HepG2 (cell line): ENCODE data around the gene REPIN1. TPM values are rescaled to one million over a fixed set of nuclear protein-coding genes. Genes with fewer than 3 reads are reported as not detected.

Experiments
- AGO1 ChIP-seq: fragments of 200-400 bp; formaldehyde crosslinking; IDR thresholded peaks from 2 replicates; pipeline ENCODE4 v1.6.1; 2017; ENCODE audit warnings: mild to moderate bottlenecking, low read depth, low read length, moderate library complexity; ENCODE audit not compliant: poor library complexity, severe bottlenecking
- BHLHE40 ChIP-seq: IDR thresholded peaks from 2 replicates; pipeline ENCODE4 v1.6.1; 2011; ENCODE audit warnings: low read length, improper control_type of control experiment
- CENPT ChIP-seq: sonication (generic); formaldehyde crosslinking; IDR thresholded peaks from 2 replicates; pipeline ENCODE4 v1.8.0; 2022; ENCODE audit warnings: low read depth, mild to moderate bottlenecking, moderate library complexity, missing genetic modification reagents
- ETS1 ChIP-seq: sonication (generic); formaldehyde crosslinking; IDR thresholded peaks from 2 replicates; pipeline ENCODE4 v1.4.0; 2020; ENCODE audit warnings: missing genetic modification reagents
- FOXJ3 ChIP-seq: sonication (generic); formaldehyde crosslinking; IDR thresholded peaks from 2 replicates; pipeline ENCODE4 v1.4.0; 2020; ENCODE audit warnings: missing genetic modification reagents, mild to moderate bottlenecking, borderline replicate concordance
- MEF2D ChIP-seq: sonication (generic); formaldehyde crosslinking; IDR thresholded peaks from 2 replicates; pipeline ENCODE4 v1.5.1; 2020; ENCODE audit warnings: mild to moderate bottlenecking, missing genetic modification reagents
- RBAK ChIP-seq: sonication (generic); formaldehyde crosslinking; IDR thresholded peaks from 2 replicates; pipeline ENCODE4 v1.5.1; 2020; ENCODE audit warnings: mild to moderate bottlenecking, missing genetic modification reagents
- SOX6 ChIP-seq, 2 experiments: fragments of 450-650 bp in 1 of 2; sonication (generic) in 1 of 2; formaldehyde crosslinking in 1 of 2; IDR thresholded peaks; 2 replicates each; pipeline versions ENCODE4 v1.4.0 to v1.6.1; 2017 to 2020; ENCODE audit warnings: antibody characterized with exemption in 1 of 2, mild to moderate bottlenecking in 1 of 2, missing genetic modification reagents in 1 of 2
- TCF7L2 ChIP-seq: IDR thresholded peaks from 2 replicates; pipeline ENCODE4 v1.6.1; 2011; ENCODE audit warnings: mild to moderate bottlenecking, low read depth, low read length, moderate library complexity
- ZBTB25 ChIP-seq: IDR thresholded peaks from 2 replicates; pipeline ENCODE4 v1.6.1; 2018; ENCODE audit warnings: missing genetic modification reagents
- ZNF124 ChIP-seq: sonication (generic); formaldehyde crosslinking; IDR thresholded peaks from 2 replicates; pipeline ENCODE4 v1.4.0; 2020; ENCODE audit warnings: missing genetic modification reagents
- ZNF136 ChIP-seq: sonication (generic); formaldehyde crosslinking; IDR thresholded peaks from 2 replicates; pipeline ENCODE4 v1.8.1; 2022; ENCODE audit warnings: low read depth, mild to moderate bottlenecking, moderate library complexity, missing genetic modification reagents
- ZNF296 ChIP-seq: sonication (generic); formaldehyde crosslinking; conservative IDR thresholded peaks from 2 replicates; pipeline ENCODE4 v1.5.0; 2020; ENCODE audit warnings: mild to moderate bottlenecking, missing genetic modification reagents
- ZNF513 ChIP-seq: sonication (generic); formaldehyde crosslinking; conservative IDR thresholded peaks from 2 replicates; pipeline ENCODE4 v1.5.0; 2020; ENCODE audit warnings: missing genetic modification reagents
- ZNF543 ChIP-seq: sonication (generic); formaldehyde crosslinking; IDR thresholded peaks from 2 replicates; pipeline ENCODE4 v1.4.0; 2020; ENCODE audit warnings: mild to moderate bottlenecking, missing genetic modification reagents
- ZNF597 ChIP-seq: sonication (generic); formaldehyde crosslinking; IDR thresholded peaks from 2 replicates; pipeline ENCODE4 v1.5.0; 2020; ENCODE audit warnings: missing genetic modification reagents
- ZNF788 ChIP-seq: sonication (generic); formaldehyde crosslinking; IDR thresholded peaks from 2 replicates; pipeline ENCODE4 v1.5.0; 2020; ENCODE audit warnings: mild to moderate bottlenecking, missing genetic modification reagents, borderline replicate concordance
- polyA plus RNA-seq, 8 experiments: library from polyadenylated mRNA; depleted of rRNA in 3 of 8; stranded (reverse) in 7 of 8; unstranded in 1 of 8; fragments of >200 nt; fragmentation: Illumina TruSeq in 4 of 8; extraction: Trizol in 4 of 8; gene quantifications; 2 replicates each; pipeline versions ENCODE4 v1.2.1 to v1.2.3, GENCODE V29; 2011 to 2016; ENCODE audit warnings: low read depth in 4 of 8, missing spikeins in 1 of 8, mixed read lengths in 1 of 8; ENCODE audit not compliant: insufficient read depth in 1 of 8
- total RNA-seq, 5 experiments: library from RNA; depleted of rRNA; stranded (reverse); fragments of >200 nt; fragmentation: Illumina TruSeq; extraction: Trizol; gene quantifications; 2 replicates each; pipeline ENCODE4 v1.2.3, GENCODE V29; 2016; ENCODE audit warnings: low read depth in 1 of 5
- TF ChIP-seq, protein P1 (sequence below): sonication (generic); IDR thresholded peaks from 2 replicates; pipeline ENCODE4 v1.6.1; 2016; ENCODE audit warnings: low read depth, borderline replicate concordance
- TF ChIP-seq, protein P2 (sequence below): sonication (generic); formaldehyde crosslinking; IDR thresholded peaks from 2 replicates; pipeline ENCODE4 v1.4.0; 2020; ENCODE audit warnings: missing genetic modification reagents, mild to moderate bottlenecking, borderline replicate concordance

REPIN1 gene
- total and polyA plus RNA-seq, 2 of the 13 experiments (the other 11 are each of a cell fraction or from before 2014, with no cell fraction given) = 69.9 to 108 TPM

DNA sequence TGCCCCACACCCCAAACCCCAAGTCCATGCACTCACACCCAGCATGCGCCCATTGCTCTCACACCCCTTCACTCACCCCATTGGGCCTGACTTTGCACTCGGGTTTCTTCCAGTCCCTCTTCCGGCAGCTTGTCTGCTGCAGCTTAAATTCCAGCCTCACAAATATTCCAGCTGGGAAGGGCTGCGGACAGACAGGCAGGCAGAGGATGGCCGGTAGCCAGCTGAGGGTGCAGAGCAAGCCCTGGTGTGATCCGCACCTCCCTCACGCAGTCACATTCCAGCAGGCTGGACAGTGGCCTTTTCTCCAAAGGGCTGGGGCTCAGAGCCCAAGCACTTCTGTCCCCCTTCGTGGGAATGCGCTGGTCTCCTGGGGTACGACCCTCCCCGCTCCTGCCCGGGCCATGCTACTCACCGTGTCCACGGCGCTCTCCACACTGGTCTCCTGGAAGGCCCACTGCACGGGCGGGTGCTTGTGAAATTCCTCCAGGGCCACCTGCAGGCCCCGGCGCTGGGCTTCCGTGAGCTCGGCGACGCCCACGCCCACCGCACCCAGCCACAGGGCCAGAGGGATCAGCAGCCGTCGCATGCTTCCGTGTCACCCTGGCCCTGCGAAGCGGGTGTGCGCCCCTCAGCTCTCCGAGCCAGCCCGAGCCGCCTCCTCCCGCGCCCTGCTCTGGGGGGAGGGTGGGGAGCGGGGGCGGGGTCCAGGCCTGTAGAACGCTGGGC lies 28.4 kb upstream of the REPIN1 start (continued):
- TF ChIP-seq, protein P1, sequence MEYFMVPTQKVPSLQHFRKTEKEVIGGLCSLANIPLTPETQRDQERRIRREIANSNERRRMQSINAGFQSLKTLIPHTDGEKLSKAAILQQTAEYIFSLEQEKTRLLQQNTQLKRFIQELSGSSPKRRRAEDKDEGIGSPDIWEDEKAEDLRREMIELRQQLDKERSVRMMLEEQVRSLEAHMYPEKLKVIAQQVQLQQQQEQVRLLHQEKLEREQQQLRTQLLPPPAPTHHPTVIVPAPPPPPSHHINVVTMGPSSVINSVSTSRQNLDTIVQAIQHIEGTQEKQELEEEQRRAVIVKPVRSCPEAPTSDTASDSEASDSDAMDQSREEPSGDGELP = peak; percentile 76; the same call in 1 of the 2 replicates
- TF ChIP-seq ZNF296 (0 out of 2 replicates have a peak, but pooled peaks have one; percentile 36), TCF7L2 (no peak), CENPT (CRISPR knock-in tag) (no peak), MEF2D (CRISPR knock-in tag) (0 out of 2 replicates have a peak, but pooled peaks have one; percentile 21), ZNF136 (no peak), ZNF543 (no peak), ETS1 (CRISPR knock-in tag) (no peak), ZNF597 (CRISPR knock-in tag) (no peak), SOX6 (IDR thresholded peaks at IDR 0.05) (no peak), SOX6 (CRISPR knock-in tag; IDR thresholded peaks at IDR 0.05) (no peak), ZBTB25 (no peak), ZNF788 (peak; percentile 33; the same call in 1 of the 2 replicates), FOXJ3 (no peak), BHLHE40 (no peak), ZNF124 (CRISPR knock-in tag) (peak; percentile 62; the same call in 1 of the 2 replicates), AGO1 (no peak), ZNF513 (CRISPR knock-in tag) (no peak), RBAK (CRISPR knock-in tag) (no peak)
- TF ChIP-seq, protein P2, sequence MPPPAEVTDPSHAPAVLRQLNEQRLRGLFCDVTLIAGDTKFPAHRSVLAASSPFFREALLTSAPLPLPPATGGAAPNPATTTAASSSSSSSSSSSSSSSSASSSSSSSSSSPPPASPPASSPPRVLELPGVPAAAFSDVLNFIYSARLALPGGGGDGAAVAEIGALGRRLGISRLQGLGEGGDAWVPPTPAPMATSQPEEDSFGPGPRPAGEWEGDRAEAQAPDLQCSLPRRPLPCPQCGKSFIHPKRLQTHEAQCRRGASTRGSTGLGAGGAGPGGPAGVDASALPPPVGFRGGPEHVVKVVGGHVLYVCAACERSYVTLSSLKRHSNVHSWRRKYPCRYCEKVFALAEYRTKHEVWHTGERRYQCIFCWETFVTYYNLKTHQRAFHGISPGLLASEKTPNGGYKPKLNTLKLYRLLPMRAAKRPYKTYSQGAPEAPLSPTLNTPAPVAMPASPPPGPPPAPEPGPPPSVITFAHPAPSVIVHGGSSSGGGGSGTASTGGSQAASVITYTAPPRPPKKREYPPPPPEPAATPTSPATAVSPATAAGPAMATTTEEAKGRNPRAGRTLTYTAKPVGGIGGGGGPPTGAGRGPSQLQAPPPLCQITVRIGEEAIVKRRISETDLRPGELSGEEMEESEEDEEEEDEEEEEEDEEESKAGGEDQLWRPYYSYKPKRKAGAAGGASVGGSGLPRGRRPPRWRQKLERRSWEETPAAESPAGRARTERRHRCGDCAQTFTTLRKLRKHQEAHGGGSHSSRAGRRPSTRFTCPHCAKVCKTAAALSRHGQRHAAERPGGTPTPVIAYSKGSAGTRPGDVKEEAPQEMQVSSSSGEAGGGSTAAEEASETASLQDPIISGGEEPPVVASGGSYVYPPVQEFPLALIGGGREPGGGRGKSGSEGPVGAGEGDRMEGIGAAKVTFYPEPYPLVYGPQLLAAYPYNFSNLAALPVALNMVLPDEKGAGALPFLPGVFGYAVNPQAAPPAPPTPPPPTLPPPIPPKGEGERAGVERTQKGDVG (CRISPR knock-in tag) = no peak
